Ovary (tissue), 9 donors: ENCODE results near the gene WDR83. TPM values are rescaled to one million over a fixed set of nuclear protein-coding genes. Genes with fewer than 3 reads are reported as not detected.
A peak's percentile ranks its signal among the peaks of the same experiment; 100 is the strongest.

Experiments
- DNase-seq, 5 donors: peaks; one replicate each; pipeline ENCODE4 v3.0.0-alpha.2; 2019 to 2020
- H3K27ac ChIP-seq, 2 donors: fragments of 200-600 bp; one replicate each; pipeline versions ENCODE4 v1.5.1 to v1.8.0; 2019 to 2022
- H3K27me3 ChIP-seq: fragments of 200-600 bp; one replicate; pipeline ENCODE4 v1.8.0; 2022
- H3K36me3 ChIP-seq: fragments of 200-600 bp; sonication (generic); one replicate; pipeline ENCODE4 v1.5.1; 2019
- H3K4me1 ChIP-seq: one replicate; pipeline ENCODE4 v1.8.1; 2013; ENCODE audit warnings: mild to moderate bottlenecking, moderate library complexity; ENCODE audit not compliant: insufficient read depth
- H3K4me3 ChIP-seq: fragments of 200-600 bp; sonication (generic); one replicate; pipeline ENCODE4 v1.5.1; 2017
- H3K9me3 ChIP-seq, 2 donors: fragments of 200-600 bp in 1 of 2; sonication (generic) in 1 of 2; one replicate each; pipeline versions ENCODE4 v1.5.1 to v1.8.1; 2013 to 2019; ENCODE audit warnings: mild to moderate bottlenecking in 1 of 2, moderate library complexity in 1 of 2
- EP300 ChIP-seq: sonication (generic); formaldehyde crosslinking; IDR thresholded peaks from one replicate; pipeline ENCODE4 v1.6.1; 2017; ENCODE audit warnings: antibody characterized with exemption
- POLR2A ChIP-seq: fragments of 450-650 bp; IDR thresholded peaks from one replicate; pipeline ENCODE4 v1.6.1; 2017; ENCODE audit warnings: antibody characterized with exemption, mild to moderate bottlenecking, moderate library complexity
- WGBS, 3 donors: extraction: QIAGEN DNeasy Blood & Tissue Kit in 1 of 3; methylation state at CpG; one replicate each; pipeline versions ENCODE4 v1.1.5 to v1.1.7; 2013 to 2017; 5-methylcytosine and 5-hydroxymethylcytosine counted together
- intact Hi-C, 4 donors: fragments of 100-400 bp; cut with DNase I; formaldehyde crosslinking; loops; one replicate each; pipeline versions ENCODE4 v1.11.0 to v1.15.1; 2022 to 2023
- polyA plus RNA-seq, 2 donors: library from polyadenylated mRNA; stranded (reverse); fragments of 200-250 nt in 1 of 2; fragments of 350-450 nt in 1 of 2; fragmentation: Illumina TruSeq in 1 of 2; extraction: RNeasy Lipid Tissue Mini Kit (QIAGEN cat#74804) in 1 of 2; gene quantifications; one replicate each; pipeline ENCODE4 v1.2.3, GENCODE V29; 2013 to 2014
- total RNA-seq, 7 donors: library from RNA; depleted of rRNA in 2 of 7; stranded (reverse); fragments of >200 nt in 2 of 7; fragmentation: NEBNext Ultra II Directional in 3 of 7; extraction: Animal tissue kit (Norgen Biotek cat#: 25700) in 3 of 7; gene quantifications; one replicate each; pipeline versions ENCODE4 v1.1.0 to v1.2.4, GENCODE V29; 2016 to 2023
- TF ChIP-seq, protein P1 (sequence below), 3 donors: fragments of 450-650 bp in 2 of 3; fragments of 200-600 bp in 1 of 3; IDR thresholded peaks; one replicate each; pipeline versions ENCODE4 v1.5.1 to v1.8.0; 2016 to 2022; ENCODE audit warnings: antibody characterized with exemption in 3 of 3, mild to moderate bottlenecking in 1 of 3
- donor health status: DM: no; HTN: no; CAD: no; lungs with moderate emphysema.
- donor health status: DM: no; HTN: no; CAD: no.
- donor health status: Bipolar disorder and iron deficiency.
- donor health status: DM: yes; HTN: yes; CAD: no.
- donor health status: DM: no; HTN: no; CAD: no.
- donor health status: DM: yes; HTN: yes; CAD: no.

Gene WDR83
- total and polyA plus RNA-seq, 9 donors, result 2.8 to 16.3 (median 11.9) TPM

DNA sequence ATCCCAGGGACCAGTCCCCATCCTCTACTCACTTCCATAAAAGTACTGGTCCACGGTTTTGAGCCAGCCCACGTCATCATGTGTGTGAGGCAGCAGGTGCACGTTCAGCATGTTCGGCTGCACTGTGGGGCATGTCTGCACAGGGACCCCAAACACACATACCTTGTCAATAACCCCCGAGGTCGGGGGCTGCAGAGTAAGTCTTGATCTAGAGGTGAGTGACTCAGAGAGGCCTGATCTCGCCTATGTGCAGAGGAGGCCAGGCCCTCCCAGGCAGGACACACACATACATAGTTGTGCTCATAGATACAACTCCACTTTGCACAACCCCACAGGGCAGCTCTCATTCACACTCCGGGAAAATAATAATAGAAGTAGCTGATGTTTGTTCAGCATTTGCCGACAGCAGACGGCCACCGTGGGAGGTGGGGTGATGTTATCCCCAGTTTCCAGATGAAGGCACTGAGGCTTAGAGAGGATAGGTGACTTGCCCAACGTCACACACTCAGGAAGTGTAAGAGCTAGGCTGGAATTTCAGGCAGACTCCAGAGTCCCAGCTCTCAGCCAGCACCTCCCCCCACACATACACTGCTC lies 839 bp upstream of the WDR83 start:
- intact Hi-C loops, result loop anchor here in 1 of 4 donors (10.0 kb wide), 1 partner anchor 101 kb away; no protein-coding TSS in a partner anchor
- Histone ChIP-seq H3K36me3 (no peaks in the 10 kb centered on the region), H3K27ac (no peak overlapping the region), H3K4me3 (peak overlapping the region; percentile 84), H3K4me1 (peaks cover 12% of the 10 kb centered on the region), H3K9me3 (no peaks in the 10 kb centered on the region), H3K27me3 (no peaks in the 10 kb centered on the region)
- no peak for DNase-seq
- 51 to 65% (median 52%) methylated on average over 12 of the region's 12 CpGs for WGBS, 3 donors
- TF ChIP-seq POLR2A (no peak), EP300 (no peak)
- TF ChIP-seq, protein P1, sequence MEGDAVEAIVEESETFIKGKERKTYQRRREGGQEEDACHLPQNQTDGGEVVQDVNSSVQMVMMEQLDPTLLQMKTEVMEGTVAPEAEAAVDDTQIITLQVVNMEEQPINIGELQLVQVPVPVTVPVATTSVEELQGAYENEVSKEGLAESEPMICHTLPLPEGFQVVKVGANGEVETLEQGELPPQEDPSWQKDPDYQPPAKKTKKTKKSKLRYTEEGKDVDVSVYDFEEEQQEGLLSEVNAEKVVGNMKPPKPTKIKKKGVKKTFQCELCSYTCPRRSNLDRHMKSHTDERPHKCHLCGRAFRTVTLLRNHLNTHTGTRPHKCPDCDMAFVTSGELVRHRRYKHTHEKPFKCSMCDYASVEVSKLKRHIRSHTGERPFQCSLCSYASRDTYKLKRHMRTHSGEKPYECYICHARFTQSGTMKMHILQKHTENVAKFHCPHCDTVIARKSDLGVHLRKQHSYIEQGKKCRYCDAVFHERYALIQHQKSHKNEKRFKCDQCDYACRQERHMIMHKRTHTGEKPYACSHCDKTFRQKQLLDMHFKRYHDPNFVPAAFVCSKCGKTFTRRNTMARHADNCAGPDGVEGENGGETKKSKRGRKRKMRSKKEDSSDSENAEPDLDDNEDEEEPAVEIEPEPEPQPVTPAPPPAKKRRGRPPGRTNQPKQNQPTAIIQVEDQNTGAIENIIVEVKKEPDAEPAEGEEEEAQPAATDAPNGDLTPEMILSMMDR (IDR thresholded peaks at IDR 0.05), result no peak

DNA sequence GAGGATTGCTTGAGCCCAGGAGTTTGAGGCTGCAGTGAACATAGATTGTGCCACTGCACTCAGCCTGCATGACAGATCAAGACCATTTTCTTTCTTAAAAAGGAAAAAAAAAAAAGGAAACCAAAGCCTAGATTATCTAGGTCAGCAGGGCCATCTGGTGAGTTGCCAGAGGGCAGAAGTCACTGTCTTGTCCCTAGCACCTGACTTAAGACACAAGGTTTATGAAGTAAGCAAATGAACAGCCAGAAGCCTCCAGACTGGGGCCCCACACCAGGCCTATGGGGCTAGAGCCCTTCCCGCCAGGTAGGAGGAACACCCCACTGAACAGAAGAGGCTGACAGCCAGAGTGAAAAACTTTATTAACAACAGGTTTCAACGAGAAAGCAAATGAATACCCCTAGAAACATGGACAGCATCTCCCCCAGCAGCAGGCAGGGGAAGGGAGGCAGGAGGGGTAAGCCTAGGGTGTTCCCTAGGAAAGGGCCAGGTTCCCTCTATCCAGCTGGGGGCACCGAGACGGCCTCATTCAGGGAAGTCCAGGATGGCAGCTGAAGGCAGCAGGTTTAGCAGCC lies 1.2 kb downstream of the WDR83 start:
- no peaks in the 10 kb centered on the region for H3K27me3 ChIP-seq
- intact Hi-C loops, result loop anchor here in 1 of 4 donors (10.0 kb wide), 1 partner anchor 103 kb away; no protein-coding TSS in a partner anchor
- no peaks in the 10 kb centered on the region for H3K36me3 ChIP-seq
- H3K27ac ChIP-seq, result no peak overlapping the region
- no peaks in the 10 kb centered on the region for H3K9me3 ChIP-seq
- peaks cover 12% of the 10 kb centered on the region for H3K4me1 ChIP-seq
- H3K4me3 ChIP-seq, result no peak overlapping the region
- TF ChIP-seq EP300 (no peak), POLR2A (no peak)
- TF ChIP-seq, protein P1 (IDR thresholded peaks at IDR 0.05), result no peak
- DNase-seq, result no peak
- 63 to 67% (median 64%) methylated on average over 4 of the region's 4 CpGs for WGBS, 3 donors

DNA sequence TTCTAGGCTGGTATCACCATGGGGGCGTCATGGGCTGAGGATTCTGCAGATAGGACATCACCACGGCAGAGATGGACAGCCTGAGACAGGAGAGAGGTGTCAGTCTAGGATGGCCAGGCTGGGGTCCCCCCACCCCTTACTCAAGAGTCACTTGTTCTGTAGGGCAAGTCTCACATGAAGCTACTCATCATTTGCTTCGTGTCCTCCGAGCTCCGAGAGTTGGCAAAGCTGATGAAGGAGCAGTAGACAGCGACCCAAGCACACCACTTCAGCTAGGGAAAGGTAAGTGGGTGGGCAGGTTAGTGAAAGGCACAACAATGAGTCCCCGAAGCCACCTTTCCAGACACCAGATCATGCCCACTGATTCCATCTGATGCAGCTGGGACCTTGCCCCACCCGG lies 1.7 kb downstream of the WDR83 start:
- no peak overlapping the region for H3K27ac ChIP-seq
- TF ChIP-seq EP300, result no peak
- TF ChIP-seq, protein P1 (IDR thresholded peaks at IDR 0.05), result no peak
- no peak for TF ChIP-seq POLR2A
- peak overlapping the region; percentile 89 for H3K4me3 ChIP-seq
- H3K4me1 ChIP-seq, result peaks cover 12% of the 10 kb centered on the region
- no peaks in the 10 kb centered on the region for H3K9me3 ChIP-seq
- H3K36me3 ChIP-seq, result no peaks in the 10 kb centered on the region
- DNase-seq, result no peak
- no peaks in the 10 kb centered on the region for H3K27me3 ChIP-seq
- WGBS, 3 donors, result 55 to 63% (median 58%) methylated on average over 8 of the region's 8 CpGs
- intact Hi-C loops, result loop anchor here in 1 of 4 donors (10.0 kb wide), 1 partner anchor 104 kb away; no protein-coding TSS in a partner anchor

DNA sequence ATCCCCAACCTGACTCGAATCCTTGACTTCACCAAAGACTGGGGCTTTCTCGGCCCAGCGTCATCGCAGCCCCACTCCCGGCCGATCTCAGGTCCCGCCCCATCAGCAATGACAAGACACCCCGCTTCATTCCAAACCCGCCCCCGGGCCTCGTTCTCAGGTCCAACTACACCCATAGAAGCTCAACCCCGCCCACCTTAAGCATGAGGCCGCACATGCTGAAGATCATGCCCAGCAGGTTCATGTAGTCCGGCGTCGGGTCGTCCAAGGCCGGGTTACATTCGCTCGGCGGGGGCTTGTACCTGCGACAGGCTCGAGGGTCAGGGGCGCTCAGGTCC lies 2.3 kb downstream of the WDR83 start:
- DNase-seq, result peak in 2 of 5 donors; percentile 55 to 68
- WGBS, 3 donors, result 0 to 1% (median 0%) methylated on average over 24 of the region's 24 CpGs
- Histone ChIP-seq H3K4me3 (peak overlapping the region; percentile 89), H3K9me3 (no peaks in the 10 kb centered on the region), H3K4me1 (peaks cover 12% of the 10 kb centered on the region), H3K27ac (peak overlapping the region; percentile 53 to 92), H3K27me3 (no peaks in the 10 kb centered on the region), H3K36me3 (no peaks in the 10 kb centered on the region)
- intact Hi-C loops, result loop anchor here in 1 of 4 donors (10.0 kb wide), 1 partner anchor 104 kb away; no protein-coding TSS in a partner anchor
- TF ChIP-seq EP300, result no peak
